HEK293T (cell line): Measurements from ENCODE around the gene PDE6B.

Experiments used
- FOXA1 ChIP-seq: fragments of 450-650 bp; IDR thresholded peaks from 2 replicates; pipeline ENCODE4 v1.6.1; 2016; ENCODE audit warnings: mild to moderate bottlenecking
- FOXK2 ChIP-seq: fragments of 450-650 bp; IDR thresholded peaks from 2 replicates; pipeline ENCODE4 v1.6.1; 2016; ENCODE audit warnings: mild to moderate bottlenecking
- FOXM1 ChIP-seq: fragments of 450-650 bp; IDR thresholded peaks from 2 replicates; pipeline ENCODE4 v1.6.1; 2017; ENCODE audit warnings: mild to moderate bottlenecking, borderline replicate concordance
- SP1 ChIP-seq: fragments of 450-650 bp; IDR thresholded peaks from 2 replicates; pipeline ENCODE4 v1.6.1; 2017
- ZNF384 ChIP-seq: fragments of 450-650 bp; IDR thresholded peaks from 2 replicates; pipeline ENCODE4 v1.6.1; 2016

- no peak for TF ChIP-seq FOXA1
- no peak for TF ChIP-seq FOXK2
- no peak for TF ChIP-seq ZNF384
- TF ChIP-seq FOXM1 = no peak
- TF ChIP-seq SP1 = no peak
Observed at GRCh38 chr4:598925-599324, 26.4 kb upstream of the PDE6B start.
